HuH-7.5 (cell line): Measurements from ENCODE around the gene CLASRP.

Experiments
- DNase-seq: peaks from one replicate; pipeline ENCODE4 v3.0.0; 2011; ENCODE audit warnings: low spot score

The CLASRP gene

GRCh38 chr19:45079911-45080370 lies 41.1 kb downstream of the CLASRP start:
- no peak for DNase-seq

GRCh38 chr19:45082170-45082569 lies 43.3 kb downstream of the CLASRP start:
- no peak for DNase-seq

DNA sequence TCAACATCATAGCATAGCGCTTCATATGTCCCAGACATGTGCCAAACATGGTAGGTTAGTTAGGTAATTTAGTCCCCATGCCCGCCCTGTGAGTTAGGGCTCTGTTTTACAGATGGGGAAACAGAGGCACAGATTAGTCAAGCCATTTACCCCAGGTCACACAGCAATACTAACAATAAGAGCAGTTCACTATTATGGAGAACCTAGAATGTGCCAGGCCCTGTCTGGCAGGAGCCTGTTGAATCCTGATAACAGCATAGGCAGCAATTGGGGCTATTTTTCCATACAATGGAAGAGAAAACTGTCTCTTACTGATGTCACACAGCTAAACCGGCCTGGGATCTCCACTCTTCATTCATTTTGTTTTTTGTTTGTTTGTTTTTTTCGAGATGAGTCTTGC lies 47.6 kb downstream of the CLASRP start:
- DNase-seq, result no peak

- no peak for DNase-seq
Observed at GRCh38 chr19:45087531-45087930, 48.7 kb downstream of the CLASRP start.

DNA sequence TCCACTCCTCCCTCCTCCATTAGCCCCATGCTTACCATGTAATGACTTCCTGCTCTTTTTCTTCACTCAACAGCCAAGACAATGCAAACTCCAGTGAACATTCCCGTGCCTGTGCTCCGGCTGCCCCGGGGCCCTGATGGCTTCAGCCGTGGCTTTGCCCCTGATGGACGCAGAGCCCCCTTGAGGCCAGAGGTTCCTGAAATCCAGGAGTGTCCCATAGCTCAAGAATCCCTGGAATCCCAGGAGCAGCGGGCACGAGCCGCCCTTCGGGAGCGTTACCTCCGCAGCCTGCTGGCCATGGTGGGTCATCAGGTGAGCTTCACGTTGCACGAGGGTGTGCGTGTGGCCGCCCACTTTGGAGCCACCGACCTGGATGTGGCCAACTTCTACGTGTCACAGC lies 51.2 kb downstream of the CLASRP start:
- DNase-seq, result no peak

- DNase-seq, result no peak
Observed at GRCh38 chr19:45090606-45091005, 51.8 kb downstream of the CLASRP start.

DNA sequence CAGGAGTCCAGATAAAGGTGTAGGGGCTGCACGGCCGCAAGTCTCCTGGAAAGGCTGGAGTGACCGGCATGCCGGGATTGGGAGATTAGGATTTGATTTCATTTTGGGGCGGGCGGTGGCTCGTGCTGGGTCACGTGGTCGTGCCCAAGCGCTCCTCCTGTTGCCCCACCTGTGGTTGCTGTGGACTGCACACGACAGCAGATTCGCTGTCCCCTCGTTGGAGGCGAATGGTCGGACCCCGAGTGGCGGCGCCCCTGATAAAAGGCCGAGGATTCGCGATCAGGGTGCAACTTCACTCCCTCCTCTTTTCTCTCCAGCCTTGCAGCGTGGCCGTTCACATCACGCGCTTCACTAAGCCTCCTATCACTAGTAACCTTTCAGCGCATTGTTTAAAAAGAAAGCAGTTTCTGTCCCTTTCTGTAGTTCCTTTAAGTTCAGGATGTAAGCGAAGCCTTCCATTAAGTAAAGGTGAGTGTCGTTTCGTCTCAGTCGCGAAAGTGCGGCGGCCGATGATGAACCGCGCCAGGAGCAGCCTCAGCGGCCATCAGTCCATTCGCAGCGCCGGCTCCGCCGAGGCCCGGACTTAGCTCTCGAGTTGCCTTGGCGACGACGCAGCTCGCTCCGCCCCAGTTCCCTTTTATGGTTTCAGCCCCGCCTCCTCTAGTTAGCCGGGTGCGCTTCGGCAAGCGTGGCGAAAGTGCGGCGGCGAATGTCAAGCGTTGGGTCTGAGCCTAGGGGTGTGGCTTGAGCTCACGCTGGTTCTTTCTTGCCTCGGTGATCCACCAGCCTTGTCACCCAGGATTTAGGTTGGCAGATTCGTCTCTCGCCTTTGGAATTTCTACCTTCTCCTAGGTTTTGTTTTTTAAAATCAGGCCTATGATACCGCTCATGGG lies 52.4 kb downstream of the CLASRP start:
- peak; percentile 97 for DNase-seq

DNA sequence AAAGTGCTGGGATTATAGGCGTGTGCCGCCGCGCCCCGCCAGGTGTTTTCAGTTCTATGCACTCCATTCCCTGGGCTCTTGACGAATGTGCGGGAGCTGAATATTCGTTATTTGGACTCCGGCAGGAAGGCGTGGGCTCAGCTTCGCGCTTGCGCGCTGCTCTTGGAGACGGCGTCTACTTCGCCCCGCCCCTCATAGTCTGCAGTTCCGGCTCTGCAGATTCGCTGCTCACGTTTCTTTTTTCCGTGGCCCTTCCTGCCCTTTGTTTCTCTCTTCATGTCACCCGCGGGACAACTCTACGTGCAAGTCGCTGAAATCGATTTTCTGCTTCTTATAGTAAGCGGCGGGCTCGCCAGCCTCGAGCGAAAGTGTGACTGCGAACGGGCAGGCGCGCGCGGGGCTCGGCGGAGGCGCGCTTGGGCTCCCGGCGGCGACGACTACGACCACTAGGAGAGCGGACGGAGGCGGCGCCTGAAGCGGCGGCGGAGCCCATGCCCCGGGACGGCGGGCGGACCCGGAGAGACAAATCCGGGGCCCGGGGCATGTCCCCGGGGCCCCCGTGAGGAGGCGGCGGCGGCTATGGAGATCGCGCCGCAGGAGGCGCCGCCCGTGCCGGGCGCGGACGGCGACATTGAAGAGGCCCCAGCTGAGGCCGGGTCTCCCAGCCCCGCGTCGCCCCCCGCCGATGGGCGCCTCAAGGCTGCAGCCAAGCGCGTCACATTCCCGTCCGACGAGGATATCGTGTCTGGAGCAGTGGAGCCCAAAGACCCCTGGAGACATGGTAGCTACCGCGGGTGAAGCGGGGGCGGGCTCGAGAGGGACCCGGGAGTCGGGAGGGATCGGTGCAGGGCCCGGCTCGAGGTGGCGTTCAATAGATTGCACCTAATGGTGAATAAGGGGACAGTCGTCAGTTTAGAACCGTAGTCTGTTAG lies 54.2 kb downstream of the CLASRP start, which contains the start of gene PPP1R37:
TSS of gene PPP1R37 (plus strand) at position 433 of the 932 bp plus-strand sequence. CDS start at position 580, 147 bp downstream.
- peak; percentile 98 for DNase-seq

GRCh38 chr19:45094137-45094536 lies 55.3 kb downstream of the CLASRP start:
- no peak for DNase-seq

DNA sequence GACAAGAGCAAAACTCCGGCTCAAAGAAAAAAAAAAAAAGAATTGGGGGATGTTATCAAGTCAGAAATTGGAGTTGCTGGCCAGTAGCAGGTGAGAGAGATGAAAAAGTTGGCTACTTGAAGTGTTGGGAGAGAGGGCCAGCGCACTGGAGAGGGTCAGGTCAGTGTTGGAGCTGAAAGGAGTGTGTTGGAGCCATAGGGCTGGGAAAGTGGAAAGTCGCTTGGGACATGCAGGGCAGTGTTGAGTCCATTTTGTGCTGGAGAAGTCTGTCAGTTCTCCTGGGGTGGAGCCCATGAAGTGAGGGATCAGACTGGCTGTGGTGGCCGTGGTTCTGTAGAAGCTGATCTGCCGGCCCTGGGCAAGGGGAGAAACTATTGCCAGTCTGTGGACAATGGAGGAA lies 55.9 kb downstream of the CLASRP start:
- DNase-seq, result no peak

- no peak for DNase-seq
Observed at GRCh38 chr19:45095496-45096413, 56.9 kb downstream of the CLASRP start.

DNA sequence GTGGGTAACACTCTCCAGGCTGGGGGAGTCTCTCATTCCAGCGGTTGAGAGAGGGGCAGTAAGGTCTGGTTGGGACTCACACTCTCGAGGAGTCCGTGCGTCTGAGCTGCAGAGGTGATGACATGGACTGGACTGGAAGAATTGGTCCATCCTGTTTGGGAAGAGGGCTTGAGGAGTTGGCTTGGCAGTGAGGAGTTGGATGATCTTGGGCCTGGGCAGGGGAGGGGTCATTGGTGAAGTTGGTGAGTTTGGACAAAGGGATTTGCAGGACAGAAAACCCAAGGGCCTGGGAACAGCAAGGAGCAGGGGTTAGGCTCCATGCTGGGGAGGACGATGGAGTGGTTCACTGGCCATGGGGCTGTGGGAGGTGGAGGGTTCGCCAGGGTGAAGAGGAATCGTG lies 57.9 kb downstream of the CLASRP start:
- no peak for DNase-seq

DNA sequence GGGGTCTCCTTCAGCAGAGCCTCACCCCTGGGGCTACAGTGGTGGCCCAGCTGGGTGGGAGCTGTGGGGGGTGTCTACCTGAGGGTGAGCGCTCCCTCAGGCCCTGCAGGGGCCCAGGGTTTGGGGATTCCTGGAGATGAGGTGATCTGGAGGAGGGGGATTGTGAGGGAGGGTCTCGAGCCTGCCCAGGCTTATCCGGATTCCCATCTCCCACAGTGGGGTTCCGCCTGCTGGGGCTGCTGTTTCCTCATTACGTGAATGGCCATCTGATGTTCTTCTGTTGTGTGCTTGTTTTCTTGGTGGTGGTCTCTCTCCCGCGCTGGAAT lies 58.6 kb downstream of the CLASRP start:
- DNase-seq, result no peak

DNA sequence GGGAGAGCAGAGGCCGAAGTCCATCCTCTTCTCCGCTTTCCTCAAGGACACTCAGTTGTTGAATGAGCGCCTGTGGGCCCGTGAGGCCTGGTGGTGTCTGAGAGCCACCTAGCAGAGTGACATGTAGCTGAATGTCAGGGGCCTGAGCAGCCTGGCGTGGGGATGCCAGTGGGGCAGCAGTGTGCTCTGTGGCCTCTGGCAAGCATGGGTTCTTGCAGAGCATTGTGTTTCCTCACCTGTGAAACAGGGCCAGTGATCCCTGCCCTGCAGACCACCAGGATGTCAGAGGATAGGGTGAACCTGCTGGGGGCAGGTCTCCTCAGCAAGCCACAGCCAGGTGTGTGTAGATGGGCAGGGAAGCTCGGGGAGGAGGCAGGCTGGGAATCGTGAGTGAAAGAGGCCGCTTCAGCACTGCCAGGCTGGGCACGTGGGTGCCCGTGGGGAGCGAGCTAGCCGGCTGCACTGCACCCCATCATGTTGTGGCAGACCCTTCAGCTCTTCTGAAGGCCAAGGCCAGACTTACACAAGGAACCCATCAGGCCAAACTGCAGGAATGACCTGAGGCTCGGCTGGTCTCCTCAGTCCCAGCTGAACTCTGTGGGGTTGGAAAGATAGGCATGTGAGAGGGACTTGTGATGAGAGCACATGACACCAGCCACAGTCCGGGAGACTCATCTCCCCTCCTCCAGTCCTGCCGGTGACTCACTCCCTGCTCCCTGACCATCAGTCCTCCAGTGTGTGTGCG lies 59.1 kb downstream of the CLASRP start:
- peak; percentile 60 for DNase-seq

- no peak for DNase-seq
Observed at GRCh38 chr19:45098521-45099466, 59.9 kb downstream of the CLASRP start.

GRCh38 chr19:45099467-45100191 lies 60.8 kb downstream of the CLASRP start:
- no peak for DNase-seq

DNA sequence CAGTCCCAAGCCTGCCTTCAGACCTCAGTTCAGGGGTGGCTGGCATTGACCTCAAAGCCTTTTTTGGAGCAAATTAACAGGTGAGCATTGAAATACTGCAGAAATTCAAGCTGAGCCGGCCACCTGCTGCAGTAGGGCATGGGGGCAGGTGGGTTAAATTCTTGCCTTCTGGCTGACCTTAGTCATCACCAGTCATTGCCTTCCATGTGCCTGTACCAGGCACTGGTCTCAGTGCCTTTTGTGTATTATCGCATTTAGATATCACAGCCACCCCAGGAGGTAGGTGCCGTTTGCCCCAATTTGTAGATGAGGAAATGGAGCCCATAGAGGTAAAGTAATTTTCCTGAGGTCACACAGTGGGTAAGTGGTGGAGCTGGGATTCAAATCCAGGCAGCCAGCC lies 61.4 kb downstream of the CLASRP start:
- DNase-seq, result no peak

DNA sequence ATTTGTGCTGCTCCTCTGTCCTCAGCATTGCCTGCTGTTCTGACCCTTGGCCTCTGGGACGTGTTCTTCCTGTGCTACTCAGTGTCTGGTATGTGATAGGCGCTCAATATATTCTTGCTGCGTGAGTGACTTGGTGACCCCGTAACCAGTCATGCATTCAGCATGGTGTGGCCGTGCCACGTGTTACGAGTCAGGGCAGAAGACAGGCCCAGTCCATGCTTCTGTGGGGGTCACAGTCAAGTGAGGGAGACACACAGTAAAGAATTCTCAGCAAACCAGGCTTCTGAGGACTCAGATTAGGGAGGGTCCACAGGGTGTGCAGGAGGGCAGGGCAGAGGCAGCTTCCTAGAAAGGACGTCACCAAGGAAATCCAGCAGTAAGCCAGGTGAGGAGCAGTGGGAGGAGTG lies 62.0 kb downstream of the CLASRP start:
- no peak for DNase-seq

DNA sequence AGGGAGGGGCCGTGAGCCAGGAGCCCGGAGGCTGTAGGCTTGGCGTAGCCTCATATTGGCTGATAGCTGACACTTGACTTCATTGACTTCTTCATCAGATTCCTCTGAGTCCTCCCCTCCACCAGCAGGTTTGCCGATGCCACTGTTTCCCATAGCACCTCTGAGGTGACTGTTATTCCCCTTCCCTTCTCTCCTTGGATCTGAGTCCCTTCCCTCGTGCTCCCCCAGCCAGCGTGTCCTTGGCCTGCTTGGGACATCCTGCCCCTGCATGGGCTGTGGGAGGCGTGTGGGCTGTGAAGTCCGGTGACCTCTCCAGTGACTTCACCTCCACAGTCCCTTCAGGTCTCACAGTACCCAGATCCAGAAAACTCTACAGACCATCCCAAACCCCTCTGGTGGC lies 63.0 kb downstream of the CLASRP start:
- no peak for DNase-seq
